Stimulated activated CD4-positive, alpha-beta T cell treated with anti-CD3 and anti-CD28 coated beads, Interleukin-2, amount 100 ng/mL, for 4 hours (primary cell): ENCODE data around the gene SCAMP3.
"Not testable (repeated sequence)": the region's sequence is repeated elsewhere in the genome, so short reads cannot be mapped to it uniquely, and the experiment has no call there.

Experiments
- DNase-seq: peaks from one replicate; pipeline ENCODE4 v3.0.0-alpha.2; 2020; ENCODE audit warnings: low read depth

Gene SCAMP3

DNA sequence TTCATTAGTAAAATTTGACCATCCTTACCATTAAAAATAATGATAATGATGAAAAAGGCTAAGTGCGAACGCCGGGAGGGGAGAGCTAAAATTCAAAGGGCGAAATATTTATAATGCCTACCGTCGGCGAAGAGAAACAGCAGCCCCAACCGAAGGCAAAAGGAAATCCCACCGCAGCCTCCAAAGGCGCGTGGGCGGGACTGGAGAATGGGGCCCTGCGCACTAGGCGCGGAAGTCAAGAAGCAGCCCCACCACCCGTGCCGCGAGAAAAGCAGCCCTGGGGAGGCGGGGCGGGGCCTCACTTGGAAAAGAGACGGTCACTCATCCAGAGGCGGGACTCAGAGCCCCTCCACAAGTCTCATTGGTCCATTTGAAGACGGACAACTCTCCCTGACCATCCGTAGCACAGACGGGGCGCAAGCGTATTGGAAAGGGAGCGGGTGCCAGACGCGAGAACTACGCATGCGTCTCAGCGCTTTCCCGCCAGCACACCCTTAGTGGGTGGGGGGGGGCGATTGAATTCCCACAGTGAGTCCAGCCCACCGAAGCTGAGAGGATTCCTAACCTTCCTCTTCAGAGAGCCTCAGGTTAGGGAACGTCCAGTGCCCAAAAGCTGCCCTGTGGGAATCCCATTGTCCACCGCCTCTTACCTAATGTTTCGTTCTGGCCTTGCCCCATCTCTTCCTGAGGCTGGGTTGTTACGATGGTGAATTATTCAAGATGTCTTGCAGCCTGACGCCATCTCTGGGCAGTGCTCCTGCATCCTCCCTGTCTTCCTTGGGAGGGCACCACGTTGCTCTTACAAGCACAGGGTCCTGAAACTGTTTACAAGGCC is 34.7 kb downstream of the SCAMP3 start:
- peak; percentile 97 for DNase-seq

DNA sequence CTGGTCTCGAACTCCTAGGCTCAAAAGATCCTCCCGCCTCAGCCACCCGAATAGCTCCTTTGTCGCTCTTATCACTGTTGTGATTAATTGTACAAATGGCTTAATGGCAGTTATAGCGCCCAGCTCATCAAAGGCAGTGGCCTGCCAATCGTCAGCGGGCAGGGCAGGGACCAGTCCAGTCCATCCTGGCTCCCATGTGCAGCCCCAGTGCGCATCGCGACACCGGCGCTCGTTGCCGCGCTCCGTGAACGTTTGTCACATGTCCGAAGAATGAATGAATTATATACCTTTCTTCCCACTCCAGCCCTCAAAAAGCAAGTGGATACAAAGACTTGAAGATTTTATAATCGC is 35.3 kb downstream of the SCAMP3 start:
- no peak for DNase-seq

DNA sequence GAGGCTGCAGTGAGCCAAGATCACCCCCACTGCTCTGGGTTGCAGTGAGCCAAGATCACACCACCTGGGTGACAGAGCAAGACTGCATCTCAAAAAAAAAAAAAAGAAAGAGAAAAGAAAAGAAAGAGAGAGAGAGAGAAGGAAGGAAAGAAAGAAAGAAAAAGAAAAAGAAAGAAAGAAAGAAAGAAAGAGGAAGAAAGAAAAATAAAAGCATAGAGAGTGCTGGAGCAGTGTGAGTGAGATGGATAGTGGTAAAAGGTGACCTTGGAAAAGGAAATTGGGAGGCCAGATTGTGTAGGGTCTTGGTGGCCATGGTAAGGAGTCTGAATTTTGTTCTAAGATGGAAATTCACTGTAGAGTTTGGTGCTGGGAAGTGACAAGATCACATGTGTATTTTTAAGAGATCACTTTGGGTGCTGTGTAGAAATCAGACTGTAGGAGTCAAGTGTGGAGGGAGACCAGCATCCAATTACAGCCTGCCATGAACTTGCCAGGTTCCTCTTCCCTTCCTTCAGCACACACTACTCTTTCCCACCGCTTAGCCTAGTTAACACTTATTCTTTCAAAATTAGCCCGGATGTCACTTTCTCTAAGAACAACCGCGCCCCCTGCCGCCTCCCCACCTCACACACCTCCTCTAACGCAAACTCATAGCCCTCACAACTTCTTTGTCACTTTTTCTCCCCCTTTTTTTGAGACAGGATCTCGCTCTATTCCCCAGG is 35.8 kb downstream of the SCAMP3 start:
- peak; percentile 72 for DNase-seq

DNA sequence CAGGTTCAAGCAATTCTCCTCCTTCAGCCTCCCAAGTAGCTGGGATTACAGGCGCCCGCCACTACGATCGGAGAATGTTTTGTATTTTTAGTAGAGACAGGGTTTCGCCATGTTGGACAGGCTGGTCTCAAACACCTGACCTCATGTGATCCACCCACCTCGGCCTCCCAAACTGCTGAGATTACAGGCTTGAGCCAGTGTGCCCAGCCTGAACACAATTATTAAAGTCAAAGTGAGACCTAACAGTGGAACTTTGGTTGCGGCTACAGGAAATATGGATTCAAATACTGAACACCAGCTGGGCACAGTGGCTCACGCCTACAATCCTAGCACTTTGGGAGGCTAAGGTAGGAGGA is 36.8 kb downstream of the SCAMP3 start:
- not testable (repeated sequence) for DNase-seq

DNA sequence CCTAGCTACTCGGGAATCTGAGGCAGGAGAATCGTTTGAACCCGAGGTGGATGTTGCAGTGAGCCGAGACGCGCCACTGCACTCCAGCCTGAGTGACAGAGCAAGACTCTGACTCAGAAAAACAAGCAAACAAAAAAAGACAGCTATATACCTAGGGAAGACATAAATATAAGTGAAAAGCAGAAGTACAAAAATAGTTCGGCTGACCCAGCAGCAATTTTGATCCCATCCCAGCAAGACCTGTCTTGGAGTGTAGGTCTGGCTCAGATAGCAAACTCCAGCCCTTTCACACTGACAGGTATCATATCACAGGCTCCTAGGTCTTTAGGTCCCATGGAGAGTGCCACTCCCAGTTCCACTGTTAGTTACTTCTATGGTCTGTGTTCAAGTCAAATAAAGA is 39.1 kb downstream of the SCAMP3 start:
- DNase-seq = no peak

DNA sequence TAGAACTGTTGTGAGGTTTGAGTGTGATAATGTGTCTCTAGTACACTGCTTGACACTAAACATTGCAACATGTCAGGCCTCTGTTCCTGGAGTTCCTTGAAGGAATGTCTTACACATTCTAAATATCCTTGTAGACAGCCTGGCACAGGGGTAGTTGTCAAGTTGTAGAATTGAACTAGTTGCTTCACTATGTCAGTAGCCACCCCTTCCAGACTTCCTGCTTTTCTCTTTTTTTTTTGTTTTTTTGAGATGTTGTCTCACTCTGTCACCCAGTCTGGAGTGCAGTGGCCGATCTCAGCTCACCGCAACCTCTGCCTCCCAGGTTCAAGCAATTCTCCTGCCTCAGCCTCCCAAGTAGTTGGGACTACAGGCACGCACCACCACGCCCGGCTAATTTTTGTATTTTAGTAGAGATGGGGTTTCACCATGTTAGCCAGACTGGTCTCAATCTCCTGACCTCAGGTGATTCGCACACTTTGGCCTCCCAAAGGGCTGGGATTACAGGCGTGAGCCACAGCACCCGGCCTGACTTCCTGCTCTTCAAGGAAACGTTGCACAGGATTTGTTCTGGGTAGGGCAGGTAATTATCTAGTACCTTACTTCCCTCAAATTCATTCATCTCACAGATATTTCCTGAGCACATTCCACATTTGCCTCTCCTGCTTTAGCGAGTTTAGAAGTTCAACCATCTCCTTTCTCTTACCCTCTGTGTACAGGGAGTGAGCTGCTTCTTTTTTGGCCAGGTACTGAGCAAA is 41.8 kb downstream of the SCAMP3 start:
- not testable (repeated sequence) for DNase-seq

DNA sequence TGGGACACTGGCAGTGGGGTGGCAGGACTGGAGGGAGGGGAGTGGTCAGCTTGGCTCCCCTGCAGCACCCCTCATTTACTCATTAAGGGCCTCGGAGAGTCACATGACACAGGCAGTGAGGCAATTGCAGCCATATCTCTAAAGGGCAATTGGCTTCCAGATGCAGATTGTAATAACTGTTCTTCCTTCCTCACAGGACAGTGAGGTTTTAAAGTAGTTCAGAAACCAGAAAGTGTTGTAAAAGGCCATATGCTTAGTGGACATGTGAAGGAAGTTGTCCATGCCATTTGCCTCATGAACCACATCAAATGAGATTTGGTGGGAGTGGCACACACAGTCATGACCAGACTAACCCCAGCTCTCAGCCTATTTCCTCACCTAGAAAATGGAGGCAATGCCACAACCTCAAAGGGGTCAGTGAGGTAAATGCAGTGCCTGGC is 42.5 kb downstream of the SCAMP3 start:
- no peak for DNase-seq

DNA sequence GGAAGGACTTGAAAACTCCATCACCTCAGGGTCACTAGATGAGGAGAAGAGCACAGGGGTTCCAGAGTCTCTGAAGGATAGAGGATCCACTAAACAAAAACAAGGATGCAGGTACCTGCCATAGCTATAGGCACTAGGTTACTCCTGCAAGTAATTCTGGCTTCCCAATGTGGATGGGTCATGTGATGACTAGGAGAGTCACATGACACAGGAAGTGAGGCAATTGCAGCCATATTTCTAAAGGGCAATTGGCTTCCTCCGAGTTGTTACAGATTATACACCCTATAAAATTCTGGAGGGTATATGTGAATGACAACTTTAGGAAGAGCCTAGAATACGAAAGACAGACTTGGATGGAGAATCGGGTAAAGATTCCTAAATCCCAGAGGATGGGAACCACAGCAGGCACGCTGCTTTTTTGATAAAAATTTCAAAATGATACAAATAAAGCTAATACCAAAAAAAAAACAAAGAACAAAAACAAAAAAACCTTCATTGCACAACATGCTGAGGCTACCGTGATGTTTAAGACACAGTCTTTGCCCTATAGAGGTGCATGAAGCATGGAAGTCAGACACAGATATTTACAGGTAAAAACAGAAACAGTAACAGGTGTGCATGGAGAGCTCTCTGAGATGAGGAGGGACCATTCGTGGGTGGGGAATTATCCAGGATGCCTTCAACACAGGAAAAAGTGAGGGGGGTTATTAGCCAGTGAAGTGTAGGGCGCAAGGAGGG is 43.1 kb downstream of the SCAMP3 start:
- DNase-seq = no peak

DNA sequence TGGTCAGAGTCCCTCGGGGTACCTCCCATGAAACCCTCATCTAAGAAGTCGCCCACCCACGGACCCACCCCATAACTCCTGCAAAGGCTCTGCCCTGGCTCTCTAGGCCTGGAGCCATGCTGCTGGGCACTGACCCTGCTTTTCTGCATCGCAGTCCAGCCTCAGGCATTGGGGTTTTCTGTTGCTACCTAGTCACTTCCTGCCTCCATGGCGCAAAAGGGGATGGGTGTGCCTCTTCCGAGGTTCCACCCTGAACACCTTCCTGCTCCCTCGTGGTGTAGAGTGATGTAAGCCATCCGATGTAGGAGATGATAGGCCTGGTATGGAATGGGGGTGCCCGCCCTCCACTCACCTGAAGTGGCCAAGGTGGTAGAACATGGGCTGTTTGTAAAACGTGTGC is 47.5 kb downstream of the SCAMP3 start:
- DNase-seq = not testable (repeated sequence)

DNA sequence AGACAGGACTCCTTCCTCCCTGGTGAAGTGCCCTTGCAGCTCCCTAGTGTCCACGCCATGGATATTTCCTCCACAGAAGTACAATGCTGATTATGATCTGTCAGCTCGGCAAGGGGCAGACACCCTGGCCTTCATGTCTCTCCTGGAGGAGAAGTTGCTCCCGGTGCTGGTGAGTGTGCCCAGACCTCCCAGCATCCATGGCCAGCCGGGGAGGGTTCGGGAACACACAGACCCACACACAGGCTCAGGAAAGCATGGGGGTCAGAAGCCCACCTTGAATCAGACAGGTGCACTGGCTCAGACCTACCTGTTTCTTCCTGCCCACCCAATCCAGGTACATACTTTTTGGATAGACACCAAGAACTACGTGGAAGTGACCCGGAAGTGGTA is 50.1 kb downstream of the SCAMP3 start:
- DNase-seq = not testable (repeated sequence)

DNA sequence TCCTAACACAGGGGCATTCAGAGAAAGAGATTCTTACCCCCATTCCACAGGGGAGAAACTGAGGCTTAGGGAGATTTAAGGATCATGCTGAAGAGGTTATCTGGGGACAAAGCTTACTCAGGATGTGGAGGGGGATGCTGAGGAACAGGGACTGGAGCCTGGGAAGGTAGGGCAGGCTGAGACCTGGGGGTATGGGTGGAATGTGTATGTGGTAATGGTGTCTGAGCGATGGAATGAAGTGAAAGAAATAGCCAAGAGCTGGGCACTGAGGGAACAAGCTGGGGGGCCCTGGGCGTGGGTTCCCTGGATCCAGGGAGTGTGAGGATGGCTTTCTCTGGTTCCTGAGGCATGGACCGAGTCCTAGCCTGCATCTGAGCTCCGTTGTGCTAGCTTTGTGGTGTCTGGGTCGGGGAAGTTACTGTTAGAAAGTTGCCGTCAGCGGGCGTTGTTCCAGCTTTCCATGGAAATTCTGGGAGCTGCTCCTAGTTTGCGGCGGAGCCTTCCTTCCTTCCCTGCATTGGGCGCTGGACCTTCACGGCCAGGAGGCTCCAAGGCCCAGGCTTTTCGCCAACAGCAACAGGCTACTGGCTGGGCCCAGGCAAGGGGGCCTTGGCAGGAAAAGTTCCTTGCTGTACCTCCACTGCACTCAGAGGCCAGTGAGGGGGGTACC is 50.6 kb downstream of the SCAMP3 start:
- not testable (repeated sequence) for DNase-seq

DNA sequence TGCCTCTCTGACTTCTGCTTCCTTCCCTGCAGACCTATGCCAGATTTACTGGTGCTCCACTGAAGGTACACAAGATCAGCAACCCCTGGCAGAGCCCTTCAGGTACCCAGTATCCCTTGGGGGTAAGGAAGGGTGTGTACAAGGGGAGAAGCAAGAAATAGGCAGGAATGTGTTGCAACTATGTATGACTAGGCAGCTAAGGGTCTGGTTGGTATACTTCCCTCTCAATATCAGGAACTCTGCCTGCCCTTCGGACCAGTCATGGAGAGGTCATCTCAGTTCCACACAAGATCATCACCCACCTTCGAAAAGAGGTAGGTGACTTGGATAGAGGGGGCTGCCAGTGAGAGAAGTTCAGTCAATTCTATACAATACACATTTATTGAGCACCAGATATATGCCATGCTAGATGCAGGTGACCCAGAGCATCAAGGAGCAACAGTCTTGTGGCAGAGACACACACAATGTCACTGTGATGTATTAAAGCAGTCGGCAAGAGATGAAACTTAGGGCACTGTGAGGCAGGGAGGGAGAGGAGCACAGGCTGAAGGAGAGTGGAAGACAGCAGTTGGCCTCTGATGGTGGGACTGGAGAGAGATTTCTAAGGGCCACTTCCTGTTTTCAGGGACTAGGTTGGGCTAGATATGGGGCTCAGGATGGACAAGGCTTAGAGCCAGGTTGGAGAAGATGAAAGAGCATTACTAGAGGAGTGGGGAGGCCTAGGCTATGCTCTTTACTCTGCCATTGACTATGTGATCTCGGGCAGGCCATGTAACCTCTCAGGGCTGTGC is 51.7 kb downstream of the SCAMP3 start:
- DNase-seq = no peak

DNA sequence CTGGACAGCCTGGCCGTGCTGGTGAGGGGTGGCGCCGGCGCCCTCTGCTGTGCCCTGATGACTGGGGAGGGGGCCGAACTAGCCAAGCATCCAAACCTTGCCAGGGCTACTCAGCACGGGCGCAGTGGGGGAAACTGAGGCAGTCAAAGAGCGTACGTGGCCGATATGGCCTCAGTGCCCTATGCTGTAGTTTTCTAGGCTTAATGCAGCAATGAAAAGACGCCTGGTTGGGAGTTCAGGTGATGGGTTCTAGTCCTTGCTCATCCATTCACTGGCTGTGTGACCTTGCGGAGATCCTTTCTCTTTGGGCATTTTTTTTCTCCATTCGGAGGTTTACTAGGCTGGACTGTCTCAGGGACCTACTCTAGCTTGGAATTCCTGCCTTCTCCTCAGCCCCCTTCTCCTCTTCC is 52.8 kb downstream of the SCAMP3 start:
- DNase-seq = no peak

DNA sequence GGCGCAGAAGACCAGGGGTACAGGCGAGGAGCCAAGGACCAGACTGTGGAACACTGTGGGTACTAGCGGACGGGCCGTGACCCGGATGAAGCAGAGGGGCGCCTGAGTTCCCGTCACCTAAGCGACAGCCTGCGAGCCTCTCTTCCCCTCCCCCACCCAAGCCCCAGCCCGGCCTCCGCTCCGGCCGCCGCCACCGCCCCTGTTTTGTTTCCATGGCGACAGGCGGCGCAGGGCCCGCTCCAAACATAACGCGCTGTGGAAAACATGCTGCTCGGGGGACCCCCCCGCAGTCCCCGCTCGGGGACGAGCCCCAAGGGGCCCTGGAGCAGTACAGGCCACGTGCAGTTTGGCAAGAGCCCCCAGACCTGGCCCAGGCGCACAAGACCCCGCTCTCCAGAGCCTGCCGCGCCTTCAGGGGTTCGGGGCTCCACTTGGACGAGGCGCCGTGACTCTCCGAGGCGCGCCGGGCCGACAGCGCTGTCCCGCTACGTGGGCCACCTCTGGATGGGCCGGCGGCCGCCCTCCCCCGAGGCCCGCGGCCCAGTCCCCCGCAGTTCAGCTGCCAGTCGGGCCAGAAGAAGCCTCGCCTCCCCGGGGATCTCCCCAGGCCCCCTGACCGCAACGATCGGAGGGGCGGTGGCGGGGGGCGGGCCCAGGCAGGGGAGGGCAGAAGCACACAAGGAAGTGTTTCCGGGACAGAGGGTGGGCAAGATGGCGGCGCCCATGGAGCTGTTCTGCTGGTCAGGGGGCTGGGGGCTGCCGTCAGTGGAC is 53.4 kb downstream of the SCAMP3 start, which contains the start of gene MTX1:
MTX1 (plus strand) TSS at position 155 of the 771 bp plus-strand sequence; CDS start at position 265, 110 bp downstream.
- peak; percentile 79 for DNase-seq

DNA sequence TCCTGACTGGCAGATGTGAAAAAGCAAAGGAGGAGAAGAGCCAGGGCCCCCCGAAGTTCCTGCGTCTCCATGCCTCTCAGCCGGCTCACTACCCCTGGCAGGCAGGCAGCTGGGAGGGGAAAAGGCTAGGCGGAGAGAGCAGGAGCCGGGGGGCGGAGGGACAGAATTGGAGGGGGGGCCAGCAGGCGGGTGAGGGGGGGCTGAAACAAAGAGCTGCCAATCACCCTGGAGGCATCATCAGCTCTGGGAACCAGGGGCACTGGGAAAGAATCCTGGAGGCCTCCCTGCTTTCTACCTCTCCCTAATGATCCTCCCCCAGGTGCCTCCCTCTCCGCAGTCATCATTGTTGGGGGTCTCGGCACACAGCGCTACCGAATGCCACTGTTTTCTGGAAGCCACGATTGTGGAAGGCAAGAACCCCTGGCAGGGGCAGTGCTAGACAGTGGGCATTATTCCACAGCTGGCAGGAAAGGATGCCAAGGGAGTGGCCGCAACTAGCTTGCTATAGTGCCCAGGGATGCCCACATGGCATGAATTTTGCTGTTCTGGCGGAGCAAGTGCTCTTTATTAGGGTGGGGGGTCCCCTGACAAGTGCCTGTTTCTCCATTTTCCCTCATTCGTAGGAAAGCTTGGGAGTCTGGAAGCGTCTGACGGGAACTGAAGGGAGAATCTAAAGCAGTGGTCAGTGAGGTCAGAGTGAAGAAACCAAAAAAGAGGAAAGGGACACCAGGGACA is 54.2 kb downstream of the SCAMP3 start, which contains the start of gene THBS3:
THBS3 (minus strand) TSS at position 92 of the 735 bp plus-strand sequence; CDS start at position 71, 21 bp downstream.
- DNase-seq = no peak

DNA sequence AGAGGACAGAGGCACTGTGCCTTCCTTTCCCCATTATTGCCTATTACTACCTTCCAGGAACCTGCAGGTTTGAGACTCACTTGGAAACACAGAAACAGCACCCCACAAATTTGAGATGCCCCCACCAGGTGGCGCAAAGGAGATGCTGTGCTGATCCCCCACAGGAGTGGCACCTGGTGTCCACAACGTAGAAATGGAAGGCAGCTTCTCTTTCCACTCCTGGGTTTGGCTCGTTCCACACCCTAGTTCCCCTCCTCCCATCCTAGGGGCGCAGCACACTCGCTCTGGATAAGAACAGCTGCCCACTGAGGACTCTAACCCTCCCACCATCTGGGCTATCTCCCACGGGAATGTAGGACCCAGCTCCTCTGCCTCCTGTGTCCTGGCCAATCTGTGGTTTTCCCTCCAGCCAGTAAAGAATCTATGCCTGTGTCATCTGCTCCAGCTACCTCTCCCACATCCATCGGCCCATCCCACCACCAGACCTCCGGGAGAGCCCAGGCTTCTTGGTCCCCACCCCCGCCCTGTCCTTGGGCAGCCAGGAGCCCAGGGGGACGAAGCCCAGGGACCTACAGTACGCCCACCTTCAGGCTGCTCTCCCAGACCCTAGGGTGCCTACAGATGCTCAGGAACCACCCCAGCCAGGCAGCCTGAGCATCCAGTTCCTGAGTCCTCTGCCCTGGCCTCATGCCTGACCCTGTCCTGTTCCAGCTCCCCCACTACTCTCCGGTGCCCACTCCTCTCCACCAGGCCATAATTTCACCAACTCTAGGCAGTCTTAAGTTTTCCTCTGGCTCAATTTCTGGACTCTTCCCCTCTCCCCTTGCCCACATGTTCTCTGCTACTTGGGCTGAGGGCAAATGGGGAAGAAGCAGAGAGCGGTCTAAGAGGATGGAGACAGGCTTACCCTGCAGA is 55.0 kb downstream of the SCAMP3 start:
- peak; percentile 81 for DNase-seq
